Uterus (tissue), 4 donors: ENCODE results near the gene HSPA1B. TPM values are rescaled to one million over a fixed set of nuclear protein-coding genes. Genes with fewer than 3 reads are reported as not detected.

ENCODE experiments used
- DNase-seq, 2 donors: peaks; one replicate each; pipeline ENCODE4 v3.0.0-alpha.2; 2019 to 2020
- H3K27ac ChIP-seq, 2 donors: fragments of 200-600 bp; sonication (generic); 1 replicate in 1 of 2; 2 replicates in 1 of 2; pipeline ENCODE4 v1.5.1; 2016 to 2018
- H3K27me3 ChIP-seq, 2 donors: fragments of 200-600 bp; sonication (generic); one replicate each; pipeline ENCODE4 v1.5.1; 2018 to 2019; ENCODE audit warnings: control low read depth in 1 of 2
- H3K36me3 ChIP-seq, 2 donors: fragments of 200-600 bp; sonication (generic); one replicate each; pipeline ENCODE4 v1.5.1; 2019; ENCODE audit warnings: control low read depth in 1 of 2
- H3K4me1 ChIP-seq, 2 donors: fragments of 200-600 bp; sonication (generic); one replicate each; pipeline ENCODE4 v1.5.1; 2018 to 2019; ENCODE audit warnings: control low read depth in 1 of 2
- H3K4me3 ChIP-seq, 2 donors: fragments of 200-600 bp; sonication (generic); 1 replicate in 1 of 2; 2 replicates in 1 of 2; pipeline ENCODE4 v1.5.1; 2018 to 2019; ENCODE audit warnings: mild to moderate bottlenecking in 1 of 2
- H3K9me3 ChIP-seq, 2 donors: fragments of 200-600 bp; sonication (generic); one replicate each; pipeline ENCODE4 v1.5.1; 2019; ENCODE audit warnings: control low read depth in 1 of 2
- POLR2A ChIP-seq, 2 donors: fragments of 450-650 bp; IDR thresholded peaks; one replicate each; pipeline ENCODE4 v1.6.1; 2016; ENCODE audit warnings: antibody characterized with exemption in 2 of 2, mild to moderate bottlenecking in 1 of 2, moderate library complexity in 1 of 2
- intact Hi-C: fragments of 100-400 bp; cut with DNase I; formaldehyde crosslinking; loops from one replicate; pipeline ENCODE4 v1.15.1; 2023; ENCODE audit warnings: low total_unique reads
- total RNA-seq, 4 donors: library from RNA; depleted of rRNA in 3 of 4; stranded (reverse); fragments of >200 nt in 3 of 4; gene quantifications; one replicate each; pipeline versions ENCODE4 v1.1.0 to v1.2.4, GENCODE V29; 2014 to 2023
- TF ChIP-seq, protein P1 (sequence below), 4 experiments: fragments of 200-600 bp in 2 of 4; fragments of 450-650 bp in 2 of 4; sonication (generic) in 2 of 4; IDR thresholded peaks; one replicate each; pipeline ENCODE4 v1.5.1; 2016 to 2019; ENCODE audit warnings: antibody characterized with exemption in 4 of 4, mild to moderate bottlenecking in 2 of 4, moderate library complexity in 1 of 4
- donor health status: DM: yes; HTN: yes; CAD: no.

HSPA1B gene
- total RNA-seq, 4 donors from 2014 or later = 40.3 to 268 (median 152) TPM

DNA sequence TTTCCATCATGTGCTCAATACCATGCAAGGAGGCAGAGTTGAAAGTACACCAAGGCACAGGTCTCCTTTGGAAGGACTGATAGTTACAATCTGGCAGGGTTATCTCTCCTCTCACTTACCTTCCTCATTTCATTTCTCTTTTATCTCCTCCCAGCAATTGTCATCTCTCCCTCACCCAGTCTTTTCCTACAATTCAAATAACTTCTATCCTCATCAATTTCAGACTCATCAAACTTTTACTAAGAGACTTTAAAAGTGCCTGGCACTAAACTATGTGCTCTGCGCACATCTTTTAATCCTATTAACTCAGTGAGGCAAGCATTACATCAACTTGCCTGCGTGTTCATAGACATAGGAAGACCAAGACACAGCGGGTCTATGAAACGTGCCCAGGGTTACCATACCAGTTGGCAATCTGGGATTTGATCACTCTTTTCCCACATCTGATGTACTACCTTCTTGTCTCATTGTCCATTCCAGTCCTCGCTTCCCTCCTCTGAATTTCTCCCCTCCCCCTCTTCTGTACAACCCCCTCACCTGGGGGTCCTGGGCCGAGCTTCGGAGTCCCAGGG is 33.2 kb upstream of the HSPA1B start:
- intact Hi-C loops = loop anchor here (10.0 kb wide), 1 partner anchor 60 kb away; the partner anchor contains the start of gene CLIC1
- H3K27me3 ChIP-seq = no peaks in the 10 kb centered on the region
- peak overlapping the region; percentile 90 to 97 for H3K27ac ChIP-seq
- TF ChIP-seq POLR2A (IDR thresholded peaks at IDR 0.05) = no peak
- TF ChIP-seq, protein P1, sequence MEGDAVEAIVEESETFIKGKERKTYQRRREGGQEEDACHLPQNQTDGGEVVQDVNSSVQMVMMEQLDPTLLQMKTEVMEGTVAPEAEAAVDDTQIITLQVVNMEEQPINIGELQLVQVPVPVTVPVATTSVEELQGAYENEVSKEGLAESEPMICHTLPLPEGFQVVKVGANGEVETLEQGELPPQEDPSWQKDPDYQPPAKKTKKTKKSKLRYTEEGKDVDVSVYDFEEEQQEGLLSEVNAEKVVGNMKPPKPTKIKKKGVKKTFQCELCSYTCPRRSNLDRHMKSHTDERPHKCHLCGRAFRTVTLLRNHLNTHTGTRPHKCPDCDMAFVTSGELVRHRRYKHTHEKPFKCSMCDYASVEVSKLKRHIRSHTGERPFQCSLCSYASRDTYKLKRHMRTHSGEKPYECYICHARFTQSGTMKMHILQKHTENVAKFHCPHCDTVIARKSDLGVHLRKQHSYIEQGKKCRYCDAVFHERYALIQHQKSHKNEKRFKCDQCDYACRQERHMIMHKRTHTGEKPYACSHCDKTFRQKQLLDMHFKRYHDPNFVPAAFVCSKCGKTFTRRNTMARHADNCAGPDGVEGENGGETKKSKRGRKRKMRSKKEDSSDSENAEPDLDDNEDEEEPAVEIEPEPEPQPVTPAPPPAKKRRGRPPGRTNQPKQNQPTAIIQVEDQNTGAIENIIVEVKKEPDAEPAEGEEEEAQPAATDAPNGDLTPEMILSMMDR (IDR thresholded peaks at IDR 0.05) = no peak
- H3K4me3 ChIP-seq = peak overlapping the region; percentile 73 to 88
- DNase-seq = no peak
- H3K36me3 ChIP-seq = no peaks in the 10 kb centered on the region
- no peaks in the 10 kb centered on the region for H3K4me1 ChIP-seq
- no peaks in the 10 kb centered on the region for H3K9me3 ChIP-seq

DNA sequence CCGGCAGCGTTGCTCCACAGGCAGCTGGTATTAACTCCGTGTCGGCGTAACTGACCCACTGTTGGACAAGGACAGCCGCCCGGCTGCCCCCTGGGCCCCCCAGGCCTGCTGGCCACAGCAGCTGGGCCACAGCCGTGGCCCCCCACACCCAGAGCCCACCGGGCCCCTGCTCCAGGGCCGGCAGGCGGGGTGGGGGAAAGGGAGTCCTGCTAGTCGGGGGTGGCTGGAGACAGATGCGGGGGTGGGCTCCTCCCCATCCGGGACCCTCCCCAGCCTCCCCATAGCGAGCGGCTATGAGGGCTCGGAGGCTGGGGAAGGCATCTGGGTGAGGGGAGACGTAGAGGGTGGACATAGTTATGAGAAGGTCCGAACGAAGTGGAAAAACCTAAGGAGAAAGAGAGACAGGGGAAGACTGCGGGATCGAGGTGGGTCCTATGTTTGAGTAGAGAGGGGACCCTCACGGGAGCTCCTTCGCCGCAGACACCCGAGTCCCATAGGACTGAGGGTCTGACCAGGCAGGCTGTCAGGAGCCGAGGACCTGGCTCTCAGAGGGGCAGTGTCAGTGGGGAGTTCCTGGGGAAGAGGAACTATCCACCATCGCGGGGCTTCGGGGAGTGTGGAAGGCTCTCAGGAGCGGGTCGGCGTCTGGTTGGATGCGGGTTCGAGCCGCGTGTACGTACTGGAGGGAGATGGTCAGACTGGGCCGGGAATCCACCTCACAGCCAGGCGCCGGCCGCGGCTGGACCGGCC is 32.5 kb upstream of the HSPA1B start:
- no peaks in the 10 kb centered on the region for H3K27me3 ChIP-seq

DNA sequence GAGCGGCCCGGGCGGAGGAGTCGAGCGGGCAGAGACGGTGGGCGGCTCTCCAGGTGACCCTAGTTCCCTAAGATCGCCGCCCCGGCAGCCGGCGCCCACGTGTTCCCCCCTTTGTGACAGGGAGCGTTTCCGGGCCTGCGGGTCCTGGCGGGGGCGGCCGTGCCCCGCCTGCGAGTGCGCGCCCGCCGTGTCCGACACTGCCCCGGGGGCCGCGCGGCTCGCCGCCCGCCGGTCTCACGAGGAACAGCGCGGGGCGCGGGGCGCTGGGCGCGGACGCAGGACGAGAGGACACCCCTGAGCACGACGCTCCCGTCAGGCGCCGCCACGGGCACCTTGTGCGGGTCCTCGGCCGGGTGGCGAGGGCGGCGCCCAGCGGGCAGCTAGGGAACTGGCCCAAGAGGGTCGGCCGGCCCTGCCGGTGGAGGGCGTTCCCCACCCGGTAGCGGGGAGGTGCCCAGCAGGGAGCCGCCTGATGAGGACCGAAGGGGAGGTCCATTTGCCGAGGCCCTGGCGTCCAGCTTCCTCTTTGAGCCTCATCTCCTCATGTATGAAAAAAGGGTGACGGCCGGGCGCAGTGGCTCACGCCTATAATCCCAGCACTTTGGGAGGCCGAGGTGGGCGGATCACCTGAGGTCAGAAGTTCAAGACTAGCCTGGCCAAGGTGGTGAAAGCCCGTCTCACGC is 31.8 kb upstream of the HSPA1B start, which contains the start of gene VARS1:
Gene VARS1, minus strand, starts transcription at position 137 of the 683 bp plus-strand sequence. CDS start 535 bp downstream, outside the sequence.
- H3K36me3 ChIP-seq = no peaks in the 10 kb centered on the region
- H3K4me1 ChIP-seq = no peaks in the 10 kb centered on the region
- no peaks in the 10 kb centered on the region for H3K27me3 ChIP-seq
- H3K9me3 ChIP-seq = no peaks in the 10 kb centered on the region
- peak; percentile 90 to 91 for DNase-seq
- TF ChIP-seq, protein P1 (IDR thresholded peaks at IDR 0.05) = peak; percentile 77 to 99 (median 89)
- peak; percentile 55 to 72 for TF ChIP-seq POLR2A (IDR thresholded peaks at IDR 0.05)
- intact Hi-C loops = loop anchor here (10.0 kb wide), 1 partner anchor 61 kb away; the partner anchor contains the start of gene CLIC1
- H3K27ac ChIP-seq = peak within 1 kb of the TSS; percentile 90 to 97
- H3K4me3 ChIP-seq = peak within 1 kb of the TSS; percentile 73 to 88

More for the DNA sequence above, 32.5 kb upstream of the HSPA1B start:
- DNase-seq = peak in 1 of 2 donors; percentile 38
- no peaks in the 10 kb centered on the region for H3K36me3 ChIP-seq
- H3K27ac ChIP-seq = peak overlapping the region; percentile 90 to 97
- H3K9me3 ChIP-seq = no peaks in the 10 kb centered on the region
- intact Hi-C loops = loop anchor here (10.0 kb wide), 1 partner anchor 60 kb away; the partner anchor contains the start of gene CLIC1
- peak overlapping the region; percentile 73 to 88 for H3K4me3 ChIP-seq
- TF ChIP-seq, protein P1 (IDR thresholded peaks at IDR 0.05) = no peak
- TF ChIP-seq POLR2A (IDR thresholded peaks at IDR 0.05) = no peak
- no peaks in the 10 kb centered on the region for H3K4me1 ChIP-seq

DNA sequence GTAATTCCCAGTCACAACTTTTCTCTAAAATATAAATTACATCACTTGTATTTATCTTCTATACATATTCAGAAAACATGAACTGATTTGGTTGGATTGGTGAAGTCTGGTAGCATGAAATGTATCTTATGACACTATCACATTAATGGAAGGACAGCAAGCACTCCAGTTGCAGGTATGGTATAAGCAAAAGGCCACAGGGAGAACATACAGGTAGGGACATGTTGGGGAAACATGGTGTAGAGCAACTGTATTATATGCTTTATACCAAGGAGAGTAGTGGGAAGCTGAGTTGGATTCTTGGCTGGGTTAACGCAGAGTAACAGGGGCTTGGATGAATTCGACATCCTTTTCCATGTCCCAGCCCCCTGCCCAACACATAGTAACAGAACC is 30.5 kb upstream of the HSPA1B start:
- Histone ChIP-seq H3K4me3 (no peak overlapping the region), H3K27ac (peak overlapping the region in 1 of 2 donors; percentile 97), H3K36me3 (no peaks in the 10 kb centered on the region), H3K27me3 (no peaks in the 10 kb centered on the region), H3K9me3 (no peaks in the 10 kb centered on the region), H3K4me1 (no peaks in the 10 kb centered on the region)
- intact Hi-C loops = loop anchor here (10.0 kb wide), 1 partner anchor 62 kb away; the partner anchor contains the start of gene CLIC1
- DNase-seq = no peak
- TF ChIP-seq, protein P1 (IDR thresholded peaks at IDR 0.05) = no peak
- no peak for TF ChIP-seq POLR2A (IDR thresholded peaks at IDR 0.05)
